ENCODE data around the gene FLAD1.

DNA sequence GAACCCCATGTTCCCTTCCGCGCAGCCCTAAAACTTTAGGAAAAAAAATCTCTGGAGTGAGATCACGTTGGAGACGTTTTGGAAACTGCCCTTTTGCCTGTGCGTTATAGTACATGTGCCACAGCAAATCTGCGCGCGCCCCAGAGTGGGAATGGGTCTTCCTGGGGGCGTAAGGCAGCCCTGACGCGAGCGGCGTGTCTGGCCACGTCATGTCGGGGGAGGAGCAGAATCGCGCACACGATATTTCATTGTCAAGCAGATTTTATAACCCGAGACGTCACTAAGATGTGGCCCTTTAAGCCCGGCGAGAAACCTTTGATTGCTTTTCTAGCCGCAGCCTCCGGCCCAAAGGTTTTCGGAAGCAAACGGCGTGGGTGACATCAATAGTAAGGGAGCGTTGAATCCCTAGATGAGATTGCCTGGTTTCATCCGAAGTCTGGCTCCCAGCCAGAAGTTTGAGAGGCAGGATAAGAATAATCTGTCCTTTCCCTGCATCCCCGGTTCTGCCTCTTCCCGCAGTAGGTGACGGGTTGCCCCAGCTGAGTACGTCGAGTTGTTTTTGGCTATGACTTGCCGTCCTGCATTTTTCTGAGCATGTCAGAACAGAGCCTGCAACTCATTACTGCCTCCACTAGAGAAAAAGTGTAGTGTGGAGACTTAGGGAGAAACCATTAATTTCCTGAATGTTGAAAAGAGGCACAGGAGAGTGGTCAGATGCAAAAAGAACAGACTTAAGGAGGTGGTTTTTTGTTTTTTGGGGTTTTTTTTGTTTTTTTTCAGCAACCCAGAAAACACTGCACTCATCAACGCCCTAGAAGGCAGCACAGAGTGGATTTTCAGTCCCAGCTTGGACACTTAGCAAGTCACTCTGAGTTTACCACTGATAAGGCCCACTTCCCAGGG, 45.8 kb upstream of the FLAD1 start:
- TF ChIP-seq CTCF (IDR thresholded peaks at IDR 0.05 in 2 of 3, conservative IDR thresholded peaks at IDR 0.05 in 1 of 3; ENCODE audit: borderline replicate concordance in 1 of 3, insufficient read depth in 1 of 3, low read depth in 2 of 3, low read length in 2 of 3) (0 out of 6 replicates have a peak, but pooled peaks of 1 of the 3 experiments have one; percentile 6), REST (IDR thresholded peaks at IDR 0.05; ENCODE audit: low read depth) (no peak), POLR2AphosphoS5 (IDR thresholded peaks at IDR 0.05; ENCODE audit: low read depth, low read length) (peak; percentile 82), POLR2A (IDR thresholded peaks at IDR 0.05; ENCODE audit: borderline replicate concordance, extremely low read depth, insufficient read depth, insufficient read length) (peak; percentile 55), YY1 (IDR thresholded peaks at IDR 0.05; ENCODE audit: extremely low read depth, insufficient replicate concordance, low read depth, low read length) (no peak), EZH2 (IDR thresholded peaks at IDR 0.05) (no peak), RAD21 (IDR thresholded peaks at IDR 0.05; ENCODE audit: low read depth) (no peak), SP1 (IDR thresholded peaks at IDR 0.05; ENCODE audit: low read depth) (no peak), CEBPB (IDR thresholded peaks at IDR 0.05; ENCODE audit: low read depth) (no peak)
- TF ChIP-seq, protein P1, sequence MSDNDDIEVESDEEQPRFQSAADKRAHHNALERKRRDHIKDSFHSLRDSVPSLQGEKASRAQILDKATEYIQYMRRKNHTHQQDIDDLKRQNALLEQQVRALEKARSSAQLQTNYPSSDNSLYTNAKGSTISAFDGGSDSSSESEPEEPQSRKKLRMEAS (IDR thresholded peaks at IDR 0.05): no peak

Data from HCT116 (cell line).